H1 (cell line): ENCODE data around the gene RASAL2. TPM values are rescaled to one million over a fixed set of nuclear protein-coding genes. Genes with fewer than 3 reads are reported as not detected.

ENCODE experiments used
- CTCF ChIA-PET: fragments of 300-600 bp; sonication (Branson Sonifier 250); formaldehyde crosslinking; loops from one replicate; lab custom pipeline; 2021; ENCODE audit not compliant: partially characterized antibody; lab: Charles Lee
- POLR2A ChIA-PET: fragments of 300-600 bp; sonication (Branson Sonifier 250); formaldehyde crosslinking; loops from one replicate; lab custom pipeline; 2021; ENCODE audit warnings: inconsistent platforms; ENCODE audit not compliant: partially characterized antibody; lab: Charles Lee
- DNase-seq, 2 experiments: peaks; one replicate each; pipeline versions ENCODE4 v3.0.0 to v3.0.0-alpha.2; 2010 to 2022; ENCODE audit warnings: low spot score in 2 of 2, low read depth in 1 of 2, mixed read lengths in 1 of 2
- FAIRE-seq: peaks from 2 replicates; lab custom pipeline; 2011; peaks lifted over from hg19 to GRCh38; lab: Jason Lieb, UNC
- H2AFZ ChIP-seq: 2 replicates; pipeline ENCODE4 v1.8.1; 2012; ENCODE audit warnings: low read length, inconsistent platforms
- H2AK5ac ChIP-seq: 2 replicates; pipeline ENCODE4 v1.6.1; 2013; ENCODE audit warnings: low read depth, low read length
- H2BK120ac ChIP-seq: replicated peaks from 2 replicates; pipeline ENCODE3; 2013; ENCODE audit warnings: low read depth, low read length, inconsistent platforms
- H2BK12ac ChIP-seq: 2 replicates; pipeline ENCODE4 v1.6.1; 2013; ENCODE audit warnings: low read depth, low read length
- H2BK15ac ChIP-seq: 2 replicates; pipeline ENCODE4 v1.6.1; 2013; ENCODE audit warnings: low read length
- H2BK20ac ChIP-seq: 2 replicates; pipeline ENCODE4 v1.6.1; 2013; ENCODE audit warnings: low read length
- H2BK5ac ChIP-seq: 2 replicates; pipeline ENCODE4 v1.6.1; 2013; ENCODE audit warnings: low read depth, low read length
- H3K14ac ChIP-seq: 2 replicates; pipeline ENCODE4 v1.6.1; 2013; ENCODE audit warnings: inconsistent platforms; ENCODE audit not compliant: insufficient read length
- H3K18ac ChIP-seq: 2 replicates; pipeline ENCODE4 v1.6.1; 2013; ENCODE audit warnings: low read length; ENCODE audit errors: extremely low read depth
- H3K23ac ChIP-seq: 2 replicates; pipeline ENCODE4 v1.6.1; 2013; ENCODE audit warnings: inconsistent platforms; ENCODE audit not compliant: insufficient read length
- H3K23me2 ChIP-seq: 2 replicates; pipeline ENCODE4 v1.6.1; 2013; ENCODE audit warnings: low read depth, low read length
- H3K27ac ChIP-seq: 2 replicates; pipeline ENCODE4 v1.6.1; 2011; ENCODE audit warnings: low read depth, low read length, inconsistent platforms
- H3K27me3 ChIP-seq, 4 experiments: replicated peaks in 1 of 4; 1 replicate in 1 of 4; 2 replicates in 3 of 4; pipeline versions ENCODE4 v1.6.1 to v1.8.1; 2011 to 2013; ENCODE audit warnings: low read length in 3 of 4, mild to moderate bottlenecking in 3 of 4, inconsistent platforms in 2 of 4, mixed read lengths in 2 of 4, moderate library complexity in 1 of 4; ENCODE audit not compliant: control insufficient read depth in 3 of 4, insufficient read depth in 3 of 4; ENCODE audit errors: extremely low read depth in 1 of 4
- H3K36me3 ChIP-seq, 4 experiments: 2 replicates each; pipeline versions ENCODE4 v1.6.1 to v1.8.1; 2011 to 2013; ENCODE audit warnings: mild to moderate bottlenecking in 4 of 4, low read length in 3 of 4, moderate library complexity in 2 of 4, control low read depth in 1 of 4, inconsistent platforms in 1 of 4; ENCODE audit not compliant: insufficient read depth in 4 of 4, control insufficient read depth in 2 of 4
- H3K4ac ChIP-seq: replicated peaks from 2 replicates; pipeline ENCODE3; 2013; ENCODE audit warnings: low read length, low read depth, mixed read lengths, inconsistent platforms; ENCODE audit not compliant: insufficient read length
- H3K4me1 ChIP-seq, 4 experiments: replicated peaks in 1 of 4; 1 replicate in 1 of 4; 2 replicates in 3 of 4; pipeline versions ENCODE4 v1.6.1 to v1.8.1; 2011 to 2013; ENCODE audit warnings: low read length in 3 of 4, inconsistent platforms in 2 of 4, mixed read lengths in 1 of 4; ENCODE audit not compliant: insufficient read depth in 4 of 4, control insufficient read depth in 3 of 4
- H3K4me2 ChIP-seq, 2 experiments: 2 replicates each; pipeline versions ENCODE4 v1.6.1 to v1.8.1; 2011 to 2013; ENCODE audit warnings: low read depth in 2 of 2, low read length in 2 of 2, control low read depth in 1 of 2, inconsistent platforms in 1 of 2, mild to moderate bottlenecking in 1 of 2; ENCODE audit not compliant: insufficient read depth in 1 of 2
- H3K4me3 ChIP-seq, 4 experiments: fragments of 200-600, 300-600 bp in 1 of 4; sonication (generic), shearing (Covaris generic), sonication (Bioruptor Twin) in 1 of 4; 2 replicates each; pipeline versions ENCODE4 v1.5.1 to v1.8.1; 2011 to 2016; ENCODE audit warnings: low read length in 4 of 4, low read depth in 3 of 4, control low read depth in 2 of 4, inconsistent platforms in 2 of 4, mild to moderate bottlenecking in 2 of 4, mixed read lengths in 1 of 4, moderate library complexity in 1 of 4; ENCODE audit not compliant: insufficient read depth in 2 of 4; ENCODE audit errors: extremely low read depth in 1 of 4
- H3K56ac ChIP-seq: replicated peaks from 2 replicates; pipeline ENCODE3; 2013; ENCODE audit warnings: low read depth, mild to moderate bottlenecking, mixed read lengths, low read length, inconsistent platforms; ENCODE audit not compliant: insufficient read length
- H3K79me1 ChIP-seq: 2 replicates; pipeline ENCODE4 v1.6.1; 2013; ENCODE audit warnings: low read depth, low read length, control low read depth
- H3K79me2 ChIP-seq, 2 experiments: 2 replicates each; pipeline versions ENCODE4 v1.6.1 to v1.8.1; 2012 to 2013; ENCODE audit warnings: low read length in 2 of 2, mild to moderate bottlenecking in 2 of 2, inconsistent platforms in 1 of 2; ENCODE audit not compliant: insufficient read depth in 2 of 2, control insufficient read depth in 1 of 2
- H3K9ac ChIP-seq, 4 experiments: replicated peaks in 1 of 4; 1 replicate in 1 of 4; 2 replicates in 3 of 4; pipeline versions ENCODE4 v1.6.1 to v1.8.1; 2011 to 2013; ENCODE audit warnings: low read depth in 3 of 4, low read length in 3 of 4, control low read depth in 2 of 4, mild to moderate bottlenecking in 2 of 4, moderate library complexity in 2 of 4, inconsistent platforms in 1 of 4; ENCODE audit errors: extremely low read depth in 1 of 4
- H3K9me3 ChIP-seq, 2 experiments: 2 replicates each; pipeline versions ENCODE4 v1.6.1 to v1.8.1; 2012 to 2013; ENCODE audit warnings: mild to moderate bottlenecking in 2 of 2, moderate library complexity in 2 of 2, control low read depth in 1 of 2, inconsistent platforms in 1 of 2, low read depth in 1 of 2, low read length in 1 of 2, mixed read lengths in 1 of 2; ENCODE audit not compliant: insufficient read depth in 2 of 2
- H4K20me1 ChIP-seq, 2 experiments: replicated peaks in 1 of 2; 2 replicates each; pipeline versions ENCODE3 to v1.8.1; 2011 to 2013; ENCODE audit warnings: inconsistent platforms in 2 of 2, low read length in 2 of 2, mild to moderate bottlenecking in 1 of 2; ENCODE audit not compliant: insufficient read depth in 2 of 2, control insufficient read depth in 1 of 2
- H4K5ac ChIP-seq: 2 replicates; pipeline ENCODE4 v1.6.1; 2013; ENCODE audit warnings: low read length, low read depth, mixed read lengths, inconsistent platforms; ENCODE audit not compliant: insufficient read length
- H4K8ac ChIP-seq: 2 replicates; pipeline ENCODE4 v1.8.0; 2013; ENCODE audit warnings: mild to moderate bottlenecking, moderate library complexity, low read length, inconsistent platforms; ENCODE audit not compliant: insufficient read depth; ENCODE audit errors: extremely low read depth
- H4K91ac ChIP-seq: replicated peaks from 2 replicates; pipeline ENCODE3; 2013; ENCODE audit warnings: low read length, mixed read lengths, inconsistent platforms; ENCODE audit not compliant: insufficient read length
- ASH2L ChIP-seq: fragments of 200-600, 300-600 bp; sonication (generic); IDR thresholded peaks from one replicate; pipeline ENCODE4 v1.7.1; 2017; ENCODE audit warnings: low read length
- BCL11A ChIP-seq, 2 experiments: IDR thresholded peaks; one replicate each; pipeline ENCODE4 v1.6.1; 2011; ENCODE audit warnings: low read depth in 2 of 2, low read length in 2 of 2, mild to moderate bottlenecking in 2 of 2
- BRCA1 ChIP-seq: IDR thresholded peaks from 2 replicates; pipeline ENCODE4 v1.6.1; 2012; ENCODE audit warnings: low read depth, low read length, improper control_type of control experiment
- CHD2 ChIP-seq: IDR thresholded peaks from 2 replicates; pipeline ENCODE4 v1.6.1; 2012; ENCODE audit warnings: low read length, improper control_type of control experiment
- EGR1 ChIP-seq: IDR thresholded peaks from 2 replicates; pipeline ENCODE4 v1.6.1; 2011; ENCODE audit warnings: low read depth, low read length, borderline replicate concordance
- EZH2 ChIP-seq: fragments of 200-600 bp; sonication (generic); IDR thresholded peaks from 2 replicates; pipeline ENCODE4 v1.7.1; 2012; ENCODE audit warnings: low read depth, mild to moderate bottlenecking, moderate library complexity, low read length, inconsistent platforms; ENCODE audit not compliant: severe bottlenecking
- JUND ChIP-seq: IDR thresholded peaks from 2 replicates; pipeline ENCODE4 v1.6.1; 2011; ENCODE audit warnings: mild to moderate bottlenecking, improper control_type of control experiment, low read length
- POLR2A ChIP-seq, 2 experiments: IDR thresholded peaks; 1 replicate in 1 of 2; 2 replicates in 1 of 2; pipeline ENCODE4 v1.6.1; 2011; ENCODE audit warnings: low read depth in 2 of 2, low read length in 2 of 2, mild to moderate bottlenecking in 2 of 2; ENCODE audit errors: control extremely low read depth in 1 of 2
- RBBP5 ChIP-seq: IDR thresholded peaks from 2 replicates; pipeline ENCODE4 v1.7.1; 2012; ENCODE audit warnings: low read depth, mild to moderate bottlenecking, inconsistent platforms, low read length, moderate library complexity, borderline replicate concordance
- RFX5 ChIP-seq: IDR thresholded peaks from 2 replicates; pipeline ENCODE4 v1.6.1; 2011; ENCODE audit warnings: low read depth, low read length, improper control_type of control experiment, borderline replicate concordance
- RXRA ChIP-seq: IDR thresholded peaks from 2 replicates; pipeline ENCODE4 v1.6.1; 2011; ENCODE audit warnings: low read depth, mild to moderate bottlenecking, low read length, moderate library complexity; ENCODE audit not compliant: insufficient read depth
- SIN3A ChIP-seq, 2 experiments: IDR thresholded peaks in 1 of 2; conservative IDR thresholded peaks in 1 of 2; 2 replicates each; pipeline ENCODE4 v1.6.1; 2011 to 2012; ENCODE audit warnings: low read length in 2 of 2, improper control_type of control experiment in 1 of 2, low read depth in 1 of 2, mild to moderate bottlenecking in 1 of 2
- SP2 ChIP-seq: IDR thresholded peaks from 2 replicates; pipeline ENCODE4 v1.6.1; 2012; ENCODE audit warnings: mild to moderate bottlenecking, low read length, inconsistent platforms
- SRF ChIP-seq: IDR thresholded peaks from 2 replicates; pipeline ENCODE4 v1.6.1; 2011; ENCODE audit warnings: mild to moderate bottlenecking, low read depth, low read length, moderate library complexity
- WGBS, 2 experiments: shearing (Covaris generic) in 1 of 2; methylation state at CpG; one replicate each; pipeline versions ENCODE4 v1.1.6 to v1.1.7; 2013 to 2015; ENCODE audit warnings: low lambda C conversion rate in 2 of 2, mixed read lengths in 2 of 2, inconsistent platforms in 1 of 2, low coverage in 1 of 2, missing lambda C conversion rate in 1 of 2; ENCODE audit not compliant: insufficient replicate concordance in 2 of 2, insufficient coverage in 1 of 2, insufficient read length in 1 of 2; ENCODE audit errors: extremely low coverage in 1 of 2, missing lambda C conversion rate in 1 of 2; 5-methylcytosine and 5-hydroxymethylcytosine counted together
- polyA plus RNA-seq, 7 experiments: library from polyadenylated mRNA; depleted of rRNA in 3 of 7; stranded (reverse) in 5 of 7; unstranded in 2 of 7; fragments of >200 nt in 5 of 7; fragments of 200-250 nt in 2 of 7; gene quantifications; 1 replicate in 5 of 7; 2 replicates in 1 of 7; 4 replicates in 1 of 7; pipeline versions ENCODE4 v1.2.1 to v1.2.3, GENCODE V29; 2011 to 2013; ENCODE audit warnings: missing spikeins in 2 of 7, mixed read lengths in 2 of 7
- total RNA-seq: library from RNA; stranded (reverse); fragmentation: NEBNext Ultra II Directional; extraction: Animal tissue kit (Norgen Biotek cat#: 25700); gene quantifications from 2 replicates; pipeline ENCODE4 v1.2.1, GENCODE V29; 2021

RASAL2 gene
- total and polyA plus RNA-seq, 2 of the 8 experiments (the other 6 are each of a cell fraction or from before 2014, with no cell fraction given) = 15.9 to 32.5 TPM

- Histone ChIP-seq H4K8ac (no peak overlapping the region), H3K27ac (no peak overlapping the region), H2BK15ac (no peak overlapping the region), H2BK20ac (no peak overlapping the region), H3K36me3 (no peaks in the 10 kb centered on the region)
- no peak for DNase-seq
- TF ChIP-seq SP2 (no peak), JUND (no peak), SRF (no peak), BCL11A (IDR thresholded peaks at IDR 0.05; ENCODE audit: low read depth in 2 of 2, low read length in 2 of 2) (no peak), POLR2A (IDR thresholded peaks at IDR 0.05; ENCODE audit: control extremely low read depth in 1 of 2, low read depth in 2 of 2, low read length in 2 of 2) (no peak), BRCA1 (no peak), CHD2 (no peak), SIN3A (conservative IDR thresholded peaks at IDR 0.05 in 1 of 2, IDR thresholded peaks at IDR 0.05 in 1 of 2; ENCODE audit: low read depth in 1 of 2, low read length in 2 of 2) (no peak), EZH2 (no peak), EGR1 (no peak), RBBP5 (no peak), RFX5 (no peak), ASH2L (no peak), RXRA (no peak)
- TF ChIP-seq, all 59 proteins: peak for 0
- no peak overlapping the region for H4K5ac ChIP-seq
- H3K27me3 ChIP-seq = no peaks in the 10 kb centered on the region
- no peak overlapping the region for H2BK120ac ChIP-seq
- peaks cover 0 to 2% (median 0%) of the 10 kb centered on the region in 4 experiments; a peak in 2 of 7 replicates for H3K4me1 ChIP-seq
- no peak overlapping the region for H2BK5ac ChIP-seq
- no peak overlapping the region for H2AK5ac ChIP-seq
- no peak overlapping the region for H3K9ac ChIP-seq
- no peak overlapping the region for H3K23ac ChIP-seq
- no peaks in the 10 kb centered on the region for H3K9me3 ChIP-seq
- H3K23me2 ChIP-seq = no peaks in the 10 kb centered on the region
- H2AFZ ChIP-seq = no peak overlapping the region
- CTCF ChIA-PET = interaction anchor here (0.6 kb wide), 3 partner anchors 60 to 1512 kb away, joined by 3 to 4 read pairs (median 4); no protein-coding TSS in a partner anchor
- no peak overlapping the region for H3K14ac ChIP-seq
- FAIRE-seq = no peak
- no peak overlapping the region for H3K4ac ChIP-seq
- H3K4me2 ChIP-seq = no peak overlapping the region
- H4K20me1 ChIP-seq = peaks cover 0 to 1% of the 10 kb centered on the region in 2 experiments
- H3K79me1 ChIP-seq = no peaks in the 10 kb centered on the region; the same call in 1 of the 2 replicates
- H4K91ac ChIP-seq = no peak overlapping the region
- no peak overlapping the region for H2BK12ac ChIP-seq
- H3K56ac ChIP-seq = no peak overlapping the region
- POLR2A ChIA-PET = no interaction called here
- H3K79me2 ChIP-seq = 0 out of 4 replicates have a peak, but pooled peaks cover 0 to 3% of the 10 kb centered on the region in 2 experiments
- 86% methylated on average over 2 of the region's 2 CpGs; no CpG with 5 or more reads in 1 of the 2 experiments for WGBS, 2 experiments
- no peak overlapping the region for H3K18ac ChIP-seq
- no peak overlapping the region for H3K4me3 ChIP-seq
Measured at GRCh38 chr1:178397678-178398077, 303.8 kb downstream of the RASAL2 start.
